Astrocyte (in vitro differentiated cells and primary cell): ENCODE results near the gene MSRB3. TPM values are rescaled to one million over a fixed set of nuclear protein-coding genes. Genes with fewer than 3 reads are reported as not detected.

ENCODE experiments used
- DNase-seq: peaks from one replicate; pipeline ENCODE4 v3.0.0-alpha.2; 2010; ENCODE audit warnings: low read depth
- FAIRE-seq: peaks from 2 replicates; lab custom pipeline; 2011; peaks lifted over from hg19 to GRCh38; lab: Jason Lieb, UNC
- H2AFZ ChIP-seq: 2 replicates; pipeline ENCODE4 v1.6.0; 2012; ENCODE audit warnings: low read depth, low read length, inconsistent platforms
- H3K27ac ChIP-seq: 2 replicates; pipeline ENCODE4 v1.5.1; 2011; ENCODE audit warnings: low read depth, low read length, inconsistent platforms
- H3K27me3 ChIP-seq: 2 replicates; pipeline ENCODE4 v1.6.0; 2011; ENCODE audit warnings: low read length, inconsistent platforms; ENCODE audit not compliant: insufficient read depth
- H3K36me3 ChIP-seq: 2 replicates; pipeline ENCODE4 v1.5.1; 2011; ENCODE audit warnings: low read length, inconsistent platforms; ENCODE audit not compliant: insufficient read depth
- H3K4me1 ChIP-seq: 2 replicates; pipeline ENCODE4 v1.5.1; 2011; ENCODE audit warnings: low read length, inconsistent platforms; ENCODE audit not compliant: insufficient read depth
- H3K4me2 ChIP-seq: 2 replicates; pipeline ENCODE4 v1.6.0; 2012; ENCODE audit warnings: low read length, inconsistent platforms
- H3K4me3 ChIP-seq: 2 replicates; pipeline ENCODE4 v1.5.1; 2011; ENCODE audit warnings: low read depth, mild to moderate bottlenecking, low read length, inconsistent platforms; ENCODE audit not compliant: insufficient read depth
- H3K79me2 ChIP-seq: 2 replicates; pipeline ENCODE4 v1.6.0; 2012; ENCODE audit warnings: mild to moderate bottlenecking, low read length, inconsistent platforms; ENCODE audit not compliant: insufficient read depth
- H3K9ac ChIP-seq: 2 replicates; pipeline ENCODE4 v1.6.0; 2012; ENCODE audit warnings: mild to moderate bottlenecking, low read length, inconsistent platforms
- H3K9me3 ChIP-seq: 2 replicates; pipeline ENCODE4 v1.5.1; 2012; ENCODE audit warnings: low read depth, mild to moderate bottlenecking, low read length, inconsistent platforms; ENCODE audit not compliant: insufficient read depth
- H4K20me1 ChIP-seq: 2 replicates; pipeline ENCODE4 v1.6.0; 2012; ENCODE audit warnings: low read length, inconsistent platforms; ENCODE audit not compliant: insufficient read depth
- H3K27ac Mint-ChIP-seq: one replicate; pipeline ENCODE4 v1.8.0; 2021; ENCODE audit warnings: mild to moderate bottlenecking, mixed read lengths; ENCODE audit not compliant: unreplicated experiment
- H3K27me3 Mint-ChIP-seq: one replicate; pipeline ENCODE4 v1.8.0; 2021; ENCODE audit warnings: low read depth, mixed read lengths; ENCODE audit not compliant: unreplicated experiment
- H3K36me3 Mint-ChIP-seq: one replicate; pipeline ENCODE4 v1.8.0; 2021; ENCODE audit warnings: low read depth, mixed read lengths; ENCODE audit not compliant: unreplicated experiment
- H3K4me1 Mint-ChIP-seq: one replicate; pipeline ENCODE4 v1.8.0; 2021; ENCODE audit warnings: low read depth, mixed read lengths; ENCODE audit not compliant: unreplicated experiment
- H3K4me3 Mint-ChIP-seq: one replicate; pipeline ENCODE4 v1.8.0; 2021; ENCODE audit warnings: mild to moderate bottlenecking, moderate library complexity, mixed read lengths; ENCODE audit not compliant: unreplicated experiment
- H3K9me3 Mint-ChIP-seq: one replicate; pipeline ENCODE4 v1.8.0; 2021; ENCODE audit warnings: mild to moderate bottlenecking, mixed read lengths; ENCODE audit not compliant: unreplicated experiment
- EZH2 ChIP-seq: IDR thresholded peaks from 2 replicates; pipeline ENCODE4 v1.6.1; 2012; ENCODE audit warnings: mild to moderate bottlenecking, low read length, inconsistent platforms; ENCODE audit not compliant: insufficient read depth
- total RNA-seq: library from RNA; stranded (reverse); gene quantifications from 2 replicates; pipeline ENCODE4 v1.2.1, GENCODE V29; 2021
- TF ChIP-seq, protein P1 (sequence below): IDR thresholded peaks from 2 replicates; pipeline ENCODE4 v1.5.1; 2011; ENCODE audit warnings: low read depth, mild to moderate bottlenecking, inconsistent platforms, low read length, moderate library complexity; ENCODE audit not compliant: insufficient read depth

MSRB3 gene
- total RNA-seq, 1 donor from 2014 or later, result 73.0 TPM

DNA sequence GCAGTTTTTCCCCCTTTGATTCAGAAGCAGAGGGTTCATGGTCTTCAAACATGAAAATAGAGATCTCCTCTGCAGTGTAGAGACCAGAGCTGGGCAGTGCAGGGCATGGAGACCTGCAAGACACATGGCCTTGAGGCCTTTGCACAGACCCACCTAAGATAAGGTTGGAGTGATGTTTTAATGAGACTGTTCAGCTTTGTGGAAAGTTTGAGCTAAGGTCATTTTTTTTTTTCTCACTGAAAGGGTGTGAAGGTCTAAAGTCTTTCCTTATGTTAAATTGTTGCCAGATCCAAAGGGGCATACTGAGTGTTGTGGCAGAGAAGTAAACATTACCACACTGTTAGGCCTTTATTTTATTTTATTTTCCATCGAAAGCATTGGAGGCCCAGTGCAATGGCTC, 185.1 kb downstream of the MSRB3 start:
- H3K4me3 ChIP-seq, result no peak overlapping the region
- Mint-ChIP-seq H3K27ac (peak overlapping the region; percentile 2), H3K27me3 (no peaks in the 10 kb centered on the region), H3K4me3 (no peak overlapping the region), H3K36me3 (peaks cover 24% of the 10 kb centered on the region), H3K4me1 (peaks cover 13% of the 10 kb centered on the region), H3K9me3 (no peaks in the 10 kb centered on the region)
- FAIRE-seq (no peak), DNase-seq (no peak)
- H3K27me3 ChIP-seq, result no peaks in the 10 kb centered on the region
- no peak overlapping the region for H2AFZ ChIP-seq
- H3K9me3 ChIP-seq, result no peaks in the 10 kb centered on the region
- H3K36me3 ChIP-seq, result no peaks in the 10 kb centered on the region
- H3K79me2 ChIP-seq, result no peaks in the 10 kb centered on the region
- peaks cover 5% of the 10 kb centered on the region for H3K4me1 ChIP-seq
- H3K4me2 ChIP-seq, result no peak overlapping the region
- TF ChIP-seq EZH2, result no peak
- TF ChIP-seq, protein P1, sequence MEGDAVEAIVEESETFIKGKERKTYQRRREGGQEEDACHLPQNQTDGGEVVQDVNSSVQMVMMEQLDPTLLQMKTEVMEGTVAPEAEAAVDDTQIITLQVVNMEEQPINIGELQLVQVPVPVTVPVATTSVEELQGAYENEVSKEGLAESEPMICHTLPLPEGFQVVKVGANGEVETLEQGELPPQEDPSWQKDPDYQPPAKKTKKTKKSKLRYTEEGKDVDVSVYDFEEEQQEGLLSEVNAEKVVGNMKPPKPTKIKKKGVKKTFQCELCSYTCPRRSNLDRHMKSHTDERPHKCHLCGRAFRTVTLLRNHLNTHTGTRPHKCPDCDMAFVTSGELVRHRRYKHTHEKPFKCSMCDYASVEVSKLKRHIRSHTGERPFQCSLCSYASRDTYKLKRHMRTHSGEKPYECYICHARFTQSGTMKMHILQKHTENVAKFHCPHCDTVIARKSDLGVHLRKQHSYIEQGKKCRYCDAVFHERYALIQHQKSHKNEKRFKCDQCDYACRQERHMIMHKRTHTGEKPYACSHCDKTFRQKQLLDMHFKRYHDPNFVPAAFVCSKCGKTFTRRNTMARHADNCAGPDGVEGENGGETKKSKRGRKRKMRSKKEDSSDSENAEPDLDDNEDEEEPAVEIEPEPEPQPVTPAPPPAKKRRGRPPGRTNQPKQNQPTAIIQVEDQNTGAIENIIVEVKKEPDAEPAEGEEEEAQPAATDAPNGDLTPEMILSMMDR, result no peak
- H4K20me1 ChIP-seq, result no peaks in the 10 kb centered on the region
- H3K27ac ChIP-seq, result no peak overlapping the region
- no peak overlapping the region for H3K9ac ChIP-seq

DNA sequence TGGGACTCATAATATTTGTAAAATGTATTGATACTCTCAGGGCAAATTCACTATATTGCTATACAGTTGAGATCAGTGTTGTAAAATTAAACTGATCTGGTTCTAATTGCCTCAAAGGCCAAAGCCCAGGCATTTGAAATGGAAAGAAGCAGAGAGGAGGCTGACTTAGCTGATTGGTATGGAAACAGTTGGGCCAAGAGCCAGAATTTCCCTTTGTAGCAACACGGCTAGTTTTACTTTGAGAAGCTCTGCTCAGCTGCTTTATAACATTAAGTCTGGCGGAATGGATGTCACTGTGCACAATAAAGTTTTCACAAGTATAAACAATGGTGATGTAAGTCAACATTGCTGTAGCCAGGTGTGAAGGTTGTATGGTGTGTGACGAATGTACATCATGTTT, 186.4 kb downstream of the MSRB3 start:
- Mint-ChIP-seq H3K27ac (no peak overlapping the region), H3K9me3 (no peaks in the 10 kb centered on the region), H3K4me1 (peaks cover 13% of the 10 kb centered on the region), H3K36me3 (peaks cover 21% of the 10 kb centered on the region), H3K27me3 (peaks cover under 1% of the 10 kb centered on the region), H3K4me3 (no peak overlapping the region)
- TF ChIP-seq, protein P1, result no peak
- TF ChIP-seq EZH2, result no peak
- peaks cover 5% of the 10 kb centered on the region for H3K4me1 ChIP-seq
- DNase-seq (peak; percentile 90), FAIRE-seq (peak; percentile 93)
- H2AFZ ChIP-seq, result no peak overlapping the region
- H3K36me3 ChIP-seq, result no peaks in the 10 kb centered on the region
- H3K27me3 ChIP-seq, result no peaks in the 10 kb centered on the region
- no peak overlapping the region for H3K27ac ChIP-seq
- peak overlapping the region; percentile 50 for H3K4me2 ChIP-seq
- H3K79me2 ChIP-seq, result no peaks in the 10 kb centered on the region
- no peaks in the 10 kb centered on the region for H4K20me1 ChIP-seq
- no peak overlapping the region for H3K9ac ChIP-seq
- H3K4me3 ChIP-seq, result no peak overlapping the region
- H3K9me3 ChIP-seq, result no peaks in the 10 kb centered on the region

GRCh38 chr12:65465766-65466547, 187.5 kb downstream of the MSRB3 start:
- Mint-ChIP-seq H3K9me3 (no peaks in the 10 kb centered on the region), H3K4me1 (peaks cover 13% of the 10 kb centered on the region), H3K27me3 (peaks cover 3% of the 10 kb centered on the region), H3K4me3 (no peak overlapping the region), H3K27ac (no peak overlapping the region), H3K36me3 (peaks cover 19% of the 10 kb centered on the region)
- Histone ChIP-seq H3K36me3 (no peaks in the 10 kb centered on the region), H4K20me1 (no peaks in the 10 kb centered on the region), H3K9me3 (no peaks in the 10 kb centered on the region), H3K27me3 (no peaks in the 10 kb centered on the region), H3K4me1 (peaks cover 5% of the 10 kb centered on the region), H3K4me2 (no peak overlapping the region), H3K9ac (no peak overlapping the region), H3K4me3 (no peak overlapping the region), H3K79me2 (no peaks in the 10 kb centered on the region), H2AFZ (no peak overlapping the region), H3K27ac (no peak overlapping the region)
- TF ChIP-seq, protein P1, result no peak
- TF ChIP-seq EZH2, result no peak
- DNase-seq (no peak), FAIRE-seq (no peak)
